ENCODE measurements around the gene PCDH15.
"Not testable (repeated sequence)": the region's sequence is repeated elsewhere in the genome, so short reads cannot be mapped to it uniquely, and the experiment has no call there.

The PCDH15 gene

DNA sequence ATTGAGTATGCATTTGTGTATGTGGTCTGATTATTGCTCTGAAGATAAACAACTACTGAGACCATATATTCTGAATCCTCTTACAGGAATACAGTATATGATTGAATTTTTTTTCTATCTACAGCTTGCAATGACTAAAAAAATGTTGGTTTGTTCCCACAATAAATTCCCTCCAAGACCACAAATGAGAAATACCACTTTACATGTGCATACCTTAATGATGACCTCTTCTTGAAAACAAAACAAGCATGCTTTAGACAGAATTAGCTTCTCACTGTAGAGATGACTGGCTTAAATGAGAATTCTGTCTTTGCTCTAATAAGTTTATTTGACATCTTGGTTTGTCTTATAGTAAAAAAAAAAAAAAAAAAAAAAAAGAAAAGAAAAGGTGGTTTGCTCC, 241.5 kb downstream of the PCDH15 start:
- no peak for DNase-seq (ENCODE audit: low read depth, low spot score)

DNA sequence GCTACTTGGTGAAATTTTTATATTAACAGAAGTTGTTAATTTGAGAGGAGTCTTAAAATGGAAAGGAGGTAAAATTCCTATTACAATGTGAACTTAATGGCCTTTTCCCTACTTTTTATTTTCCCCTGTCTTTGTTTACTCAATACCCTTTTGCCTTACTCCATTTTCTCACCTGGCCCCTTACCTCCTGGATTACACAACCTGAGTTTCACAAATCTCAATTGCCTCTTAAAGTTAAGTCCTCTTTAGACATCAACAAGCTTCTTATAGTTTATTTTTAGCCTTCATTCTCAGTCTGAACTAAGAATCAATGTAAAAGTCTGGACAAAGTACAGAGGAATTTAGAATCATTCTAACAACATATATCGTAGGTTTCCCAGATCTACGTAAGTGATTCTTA, 247.0 kb downstream of the PCDH15 start:
- no peak for DNase-seq (ENCODE audit: low read depth, low spot score)

DNA sequence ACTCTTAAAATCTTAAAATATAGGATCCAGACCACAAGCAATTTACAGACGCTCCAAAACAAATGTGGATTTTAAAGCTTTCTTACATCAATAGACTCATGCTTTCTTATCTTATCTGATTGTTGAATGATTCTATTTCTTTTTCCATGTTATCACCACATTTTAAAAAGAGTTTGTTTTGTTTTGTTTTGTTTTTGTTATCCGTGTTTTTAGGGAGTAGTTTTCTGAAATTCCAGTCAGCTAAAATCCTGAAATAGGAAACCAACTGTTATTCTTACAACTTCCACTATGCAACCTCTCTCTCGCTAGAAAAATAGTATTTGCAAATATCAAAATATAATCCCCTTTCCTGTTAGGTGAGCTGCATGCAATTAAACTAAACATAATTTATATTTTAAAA, 251.0 kb downstream of the PCDH15 start:
- no peak for DNase-seq (ENCODE audit: low read depth, low spot score)

DNA sequence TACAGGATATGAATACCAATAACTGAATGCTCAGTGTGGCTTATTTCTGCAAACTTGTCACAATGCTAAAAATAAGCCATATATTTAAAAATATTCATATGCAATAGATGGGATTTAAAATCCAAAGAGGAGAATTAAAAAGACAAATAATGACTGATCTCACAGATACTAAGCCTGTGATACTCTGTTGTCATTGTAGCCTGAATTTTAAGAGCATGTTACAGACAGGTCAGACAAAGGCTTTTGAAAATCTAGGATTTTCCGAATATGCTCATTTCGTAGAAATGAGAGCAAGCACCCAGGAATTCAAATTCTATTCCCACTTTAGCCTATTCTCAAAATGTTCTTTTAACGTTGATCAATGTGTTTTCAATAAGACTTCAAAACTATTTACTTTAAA, 269.7 kb downstream of the PCDH15 start:
- no peak for DNase-seq (ENCODE audit: low read depth, low spot score)

DNA sequence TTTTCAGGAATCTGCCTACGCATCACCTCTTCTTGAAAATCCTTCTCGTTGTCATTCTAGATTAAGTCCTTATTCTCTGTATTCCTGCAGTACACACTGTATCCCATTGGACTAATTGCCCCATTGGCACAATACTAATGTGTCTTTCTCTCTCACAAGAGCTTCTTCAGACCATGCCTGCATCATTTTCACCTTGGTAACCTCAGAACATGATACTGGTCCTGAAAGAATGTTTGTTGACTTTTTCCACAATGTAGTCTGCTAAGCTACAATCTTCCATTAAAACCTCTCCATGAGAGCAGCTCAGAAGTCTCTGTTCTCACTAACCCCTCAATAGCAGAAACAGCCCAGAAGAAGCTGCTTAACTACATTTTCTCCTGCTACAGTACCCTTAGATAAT, 270.7 kb downstream of the PCDH15 start:
- DNase-seq (ENCODE audit: low read depth, low spot score) = no peak

DNA sequence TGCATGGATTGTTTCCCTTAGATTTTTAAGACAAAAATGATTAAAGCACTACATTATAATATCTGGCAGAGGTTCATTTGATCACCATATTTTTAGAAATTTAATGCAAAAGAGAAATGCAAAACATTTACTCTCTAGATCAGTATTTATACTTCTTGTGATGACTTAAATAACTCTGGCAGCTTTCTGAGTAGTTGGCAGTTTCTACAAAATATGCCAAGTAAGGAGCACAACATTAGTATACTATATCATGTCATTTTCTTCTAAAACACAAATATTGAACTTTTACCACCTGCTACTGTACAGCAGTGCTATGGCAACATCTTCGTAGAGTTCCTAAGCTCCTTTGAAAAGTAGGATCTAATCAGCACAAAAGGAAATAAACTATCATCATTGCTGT, 275.2 kb downstream of the PCDH15 start:
- no peak for DNase-seq (ENCODE audit: low read depth, low spot score)

DNA sequence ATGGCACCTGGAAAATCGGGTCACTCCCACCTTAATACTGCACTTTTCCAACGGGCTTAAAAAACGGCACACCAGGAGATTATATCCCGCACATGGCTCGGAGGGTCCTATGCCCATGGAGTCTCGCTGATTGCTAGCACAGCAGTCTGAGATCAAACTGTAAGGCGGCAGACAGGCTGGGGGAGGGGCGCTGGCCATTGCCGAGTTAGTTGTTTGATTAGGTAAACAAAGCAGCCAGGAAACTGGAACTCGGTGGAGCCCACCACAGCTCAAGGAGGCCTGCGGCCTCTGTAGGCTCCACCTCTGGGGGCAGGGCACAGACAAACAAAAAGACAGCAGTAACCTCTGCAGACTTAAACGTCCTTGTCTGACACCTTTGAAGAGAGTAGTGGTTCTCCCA, 285.8 kb downstream of the PCDH15 start:
- not testable (repeated sequence) for DNase-seq (ENCODE audit: low read depth, low spot score)

DNA sequence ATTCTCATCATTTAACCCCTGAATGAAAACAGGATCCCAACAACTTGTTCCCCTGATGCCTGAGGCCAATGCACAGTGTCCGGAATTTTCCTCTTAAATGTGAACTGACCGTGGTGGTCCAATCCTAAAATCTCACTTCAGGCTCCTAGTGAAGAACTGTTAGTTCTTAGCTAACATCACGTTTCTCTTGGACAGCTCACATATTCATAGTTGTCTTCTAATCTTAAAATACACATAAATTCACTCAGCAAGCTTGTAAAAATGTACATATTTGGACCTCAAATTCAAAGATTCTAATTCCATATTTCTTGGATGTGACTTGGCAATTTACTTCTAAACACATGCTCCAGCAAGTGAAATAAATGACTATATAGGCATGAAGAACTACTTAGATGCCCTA, 297.2 kb downstream of the PCDH15 start:
- DNase-seq (ENCODE audit: low read depth, low spot score) = no peak

DNA sequence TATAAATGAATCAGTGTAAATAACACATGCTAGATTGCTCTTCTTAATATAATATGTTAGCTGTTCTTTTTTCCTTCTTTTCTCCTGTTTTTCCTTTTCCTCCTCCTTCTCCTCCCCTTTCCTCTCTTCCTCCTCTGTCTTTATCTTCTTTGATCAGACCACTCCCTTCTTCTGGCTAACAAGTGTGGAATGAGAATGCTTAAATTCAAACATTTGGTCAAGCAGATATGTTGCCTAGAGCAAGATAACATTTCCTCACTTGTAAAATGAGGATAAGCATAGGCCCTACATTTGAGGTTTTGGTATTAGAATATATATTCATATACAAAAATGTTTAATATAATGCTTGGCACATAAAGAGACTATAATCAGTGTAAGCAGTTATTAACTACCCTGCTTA, 299.1 kb downstream of the PCDH15 start:
- no peak for DNase-seq (ENCODE audit: low read depth, low spot score)

DNA sequence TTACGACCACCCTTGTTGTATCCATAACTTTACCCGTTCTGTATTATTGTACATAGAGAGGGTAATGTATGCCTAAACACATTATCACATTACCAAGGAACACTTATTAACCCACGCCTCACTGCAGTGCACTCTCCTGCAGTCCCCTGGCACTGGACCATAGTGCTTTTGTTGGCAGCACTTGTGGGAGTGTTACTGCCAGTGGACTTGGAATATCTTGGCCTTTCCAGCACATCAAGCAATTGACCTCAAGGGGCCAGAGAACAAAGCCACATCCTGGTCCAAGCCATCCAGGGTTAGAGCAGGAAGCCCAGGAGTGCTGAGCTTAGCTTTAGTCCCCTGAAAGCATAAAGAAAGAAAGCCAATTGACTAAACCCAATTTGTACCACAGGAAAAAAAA, 304.2 kb downstream of the PCDH15 start:
- DNase-seq (ENCODE audit: low read depth, low spot score) = no peak

DNA sequence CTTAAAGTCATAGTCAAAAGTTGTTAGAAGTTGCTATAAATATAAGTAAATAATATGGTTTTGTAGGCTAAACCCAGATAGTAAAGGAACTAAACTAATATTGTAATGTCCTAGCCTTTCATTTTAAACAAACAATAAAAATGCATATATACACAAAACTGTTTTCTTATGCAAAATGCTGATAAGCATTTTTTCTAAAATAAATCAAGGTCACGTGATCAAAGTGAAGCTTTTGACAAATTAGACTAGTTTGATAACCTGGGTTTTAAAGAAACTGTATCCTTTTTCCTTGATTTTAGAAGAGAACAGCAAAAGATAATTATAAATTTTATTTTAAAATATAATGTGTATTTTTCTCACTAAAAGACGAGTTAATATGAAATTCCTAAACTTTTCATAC, 313.3 kb downstream of the PCDH15 start:
- no peak for DNase-seq (ENCODE audit: low read depth, low spot score)

DNA sequence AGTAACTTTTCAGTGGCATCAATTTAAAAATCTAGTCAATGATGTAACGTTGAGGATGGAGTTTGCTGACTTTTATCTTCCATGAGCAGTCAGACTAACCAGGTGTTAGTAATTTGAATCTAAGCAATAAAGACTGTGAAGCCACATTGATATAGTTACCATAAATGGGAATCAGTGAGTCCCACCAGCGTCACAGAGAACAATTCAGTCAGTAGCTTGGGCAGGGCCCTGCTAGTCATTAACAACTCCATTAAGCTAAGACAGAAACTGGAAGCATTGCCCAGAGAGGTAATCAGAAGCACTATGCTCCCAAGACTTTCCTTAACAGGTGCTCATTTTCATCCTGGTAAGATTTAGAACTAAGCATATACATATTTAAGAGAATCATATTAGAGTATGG, 315.1 kb downstream of the PCDH15 start:
- no peak for DNase-seq (ENCODE audit: low read depth, low spot score)

DNA sequence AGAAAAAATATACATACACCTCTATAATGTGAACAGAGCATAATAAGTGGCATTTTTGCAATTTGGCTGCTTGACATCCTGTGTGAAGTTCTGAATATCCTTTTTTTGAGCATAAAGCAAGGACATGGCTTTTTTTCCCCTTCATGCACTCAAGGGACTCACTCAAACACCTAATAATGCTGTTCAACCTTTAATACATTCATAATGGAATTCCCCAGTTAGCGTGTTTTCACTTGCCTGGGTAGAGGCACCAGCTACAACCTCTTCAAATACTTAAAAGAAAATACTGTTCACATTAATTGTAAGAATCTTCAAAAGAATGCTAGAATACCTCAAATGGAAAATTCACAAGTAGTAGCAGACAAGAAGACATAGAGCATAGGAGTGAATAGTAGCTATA, 316.8 kb downstream of the PCDH15 start:
- no peak for DNase-seq (ENCODE audit: low read depth, low spot score)

DNA sequence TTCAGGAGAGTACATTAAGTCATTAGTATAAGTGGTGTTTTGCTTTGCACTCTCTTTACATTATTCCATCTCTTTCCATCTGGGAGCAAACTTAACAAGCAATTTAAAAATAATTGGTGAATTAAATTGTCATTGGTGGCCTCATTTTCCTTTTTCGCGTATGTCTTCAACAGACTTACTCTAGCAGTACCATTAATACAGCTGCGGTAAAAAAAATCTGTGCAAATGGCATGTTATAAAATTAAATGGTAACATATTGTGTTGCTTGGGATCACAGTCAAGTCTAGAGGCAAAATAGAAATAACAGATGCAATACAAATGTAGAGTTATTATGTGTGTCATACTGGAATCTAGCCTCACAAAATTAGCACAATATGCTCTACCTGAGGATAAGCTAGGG, 322.4 kb downstream of the PCDH15 start:
- no peak for DNase-seq (ENCODE audit: low read depth, low spot score)

DNA sequence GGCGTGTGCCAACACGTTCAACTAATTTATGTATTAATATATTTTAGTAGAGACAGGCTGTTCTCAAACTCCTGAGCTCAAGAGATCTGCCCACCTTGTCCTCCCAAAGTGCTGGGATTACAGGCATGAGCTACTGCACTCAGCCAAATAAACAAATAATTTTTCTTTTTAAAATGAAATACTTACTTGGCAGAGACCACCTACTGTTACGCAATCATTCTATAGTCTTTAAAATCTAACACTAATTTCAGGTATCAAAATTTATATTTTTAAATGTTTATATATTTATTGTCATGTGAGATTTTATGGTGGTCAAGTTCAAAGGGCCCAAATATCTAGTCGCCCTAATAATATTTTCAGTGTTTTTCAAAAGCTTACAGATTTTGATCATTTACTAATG, 323.3 kb downstream of the PCDH15 start:
- DNase-seq (ENCODE audit: low read depth, low spot score) = no peak

DNA sequence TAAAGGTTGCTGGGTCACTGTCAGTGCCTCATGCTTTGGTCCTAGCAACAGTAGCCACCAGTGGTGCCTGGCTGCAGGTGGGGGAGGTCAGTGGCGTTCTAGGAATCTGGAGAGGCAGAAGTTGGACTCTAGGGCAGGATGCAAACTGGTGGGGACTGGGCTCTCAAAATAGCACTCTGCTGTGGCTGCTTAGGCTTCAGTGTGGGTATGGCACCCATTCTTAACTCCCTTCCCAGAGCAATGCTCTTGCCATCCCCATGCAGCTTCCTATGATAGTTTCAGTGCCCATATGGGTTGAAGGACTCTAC, 330.8 kb downstream of the PCDH15 start:
- no peak for DNase-seq (ENCODE audit: low read depth, low spot score)

DNA sequence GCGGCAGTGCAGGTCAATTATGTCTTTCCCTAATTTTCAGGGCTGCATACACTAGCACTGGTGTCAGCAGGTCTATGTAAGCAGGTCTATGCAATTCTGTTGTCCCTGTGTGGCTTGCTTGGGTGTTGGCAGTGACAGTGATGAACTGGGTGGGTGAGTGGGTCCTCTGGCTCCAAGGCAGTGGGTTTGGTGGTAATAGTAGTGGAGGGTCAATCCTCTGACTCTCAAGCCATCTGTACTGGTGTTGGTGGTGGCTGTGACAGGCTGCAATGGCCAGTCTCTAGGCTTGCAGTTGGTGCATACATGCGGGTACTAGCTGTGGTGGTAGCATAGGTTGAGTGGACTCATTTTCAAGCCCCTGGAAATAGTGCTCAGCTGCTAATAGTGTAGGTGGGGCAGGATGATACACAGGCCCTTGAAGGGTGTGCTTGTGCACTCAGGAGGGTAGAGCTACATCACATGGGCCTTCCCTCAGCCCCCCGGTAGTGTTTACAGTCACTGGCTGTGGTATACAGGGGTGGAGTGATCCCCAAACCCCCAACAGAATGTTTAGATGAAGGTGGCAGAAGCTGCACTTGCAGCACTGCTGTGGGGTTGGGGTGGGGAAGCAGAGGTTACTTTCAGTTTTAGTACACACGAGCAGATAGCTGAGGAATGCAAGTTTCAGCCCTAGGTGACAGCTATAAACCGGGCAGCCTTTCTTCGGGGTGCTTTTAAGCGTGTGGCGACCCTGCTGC, 331.3 kb downstream of the PCDH15 start:
- no peak for DNase-seq (ENCODE audit: low read depth, low spot score)

DNA sequence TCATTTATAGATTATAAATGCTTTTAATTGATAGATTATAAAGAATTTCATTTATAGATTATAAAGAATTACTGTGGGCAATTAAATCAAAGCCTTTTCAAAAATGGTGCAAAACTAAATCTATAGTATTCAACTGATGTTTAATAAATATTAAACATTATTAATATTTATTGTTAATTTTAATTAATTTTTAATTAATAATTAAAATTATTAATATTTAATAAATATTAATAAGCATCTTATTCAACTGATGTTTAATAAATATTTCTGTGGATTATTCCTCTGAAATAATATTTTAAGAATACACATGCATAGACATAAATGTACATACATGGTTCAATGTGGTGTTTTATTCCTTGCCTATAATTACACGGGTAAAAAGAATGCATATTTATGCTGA, 346.8 kb downstream of the PCDH15 start:
- DNase-seq (ENCODE audit: low read depth, low spot score) = no peak

DNA sequence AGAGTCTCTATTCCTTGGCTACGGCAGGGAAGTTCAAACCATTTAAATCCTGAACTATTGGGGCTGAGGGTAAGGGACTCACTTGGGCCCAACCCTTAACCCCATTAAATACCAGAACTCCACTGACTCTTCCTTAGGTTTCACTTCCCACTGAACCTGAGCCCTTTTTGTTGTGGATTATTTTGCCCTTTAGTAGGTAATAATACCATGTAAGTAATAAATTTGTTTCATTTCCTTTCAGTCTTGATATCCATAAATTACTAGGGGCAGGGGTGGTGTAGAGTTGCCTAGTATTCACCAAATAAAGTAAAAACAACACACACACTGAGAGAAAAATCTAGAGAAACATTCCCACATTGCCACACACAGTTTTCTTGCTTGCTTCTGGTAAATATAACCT, 352.0 kb downstream of the PCDH15 start:
- DNase-seq (ENCODE audit: low read depth, low spot score) = no peak

DNA sequence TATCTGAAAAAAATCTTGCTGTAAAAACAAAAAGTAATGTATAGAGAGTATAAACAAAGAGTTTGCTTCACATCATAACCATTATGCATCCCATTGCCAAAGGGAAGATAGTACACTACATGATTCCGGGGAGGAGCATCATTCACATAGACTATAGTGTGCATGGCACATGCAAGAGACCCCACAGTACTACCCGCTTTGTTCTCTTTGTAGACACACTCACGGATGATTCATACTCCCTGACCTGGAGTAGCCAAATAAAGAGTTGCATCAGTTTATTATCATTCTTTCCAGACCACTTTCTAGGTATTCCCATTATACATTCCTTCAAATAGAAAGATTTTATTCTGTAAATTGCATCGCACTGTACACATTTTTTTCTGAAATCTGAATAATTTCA, 356.9 kb downstream of the PCDH15 start:
- no peak for DNase-seq (ENCODE audit: low read depth, low spot score)

DNA sequence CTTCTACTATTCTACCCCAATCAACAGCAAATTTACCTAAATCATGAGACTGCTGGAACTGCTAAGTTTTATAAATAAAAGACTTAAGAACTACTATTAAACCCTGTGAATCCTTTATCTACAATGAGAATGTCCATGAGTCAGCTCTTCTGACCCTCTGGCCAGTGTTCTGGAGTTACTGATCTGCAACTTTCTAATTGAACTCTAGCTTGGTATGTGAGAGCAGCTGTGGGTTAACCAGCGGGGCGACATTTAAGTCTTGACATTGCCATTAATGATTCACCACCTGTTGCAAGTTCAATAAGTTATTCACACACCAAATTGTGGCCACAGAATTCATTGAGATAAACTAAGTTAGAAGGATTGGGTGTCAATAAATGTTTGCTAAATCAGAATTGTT, 359.8 kb downstream of the PCDH15 start:
- DNase-seq (ENCODE audit: low read depth, low spot score) = no peak

DNA sequence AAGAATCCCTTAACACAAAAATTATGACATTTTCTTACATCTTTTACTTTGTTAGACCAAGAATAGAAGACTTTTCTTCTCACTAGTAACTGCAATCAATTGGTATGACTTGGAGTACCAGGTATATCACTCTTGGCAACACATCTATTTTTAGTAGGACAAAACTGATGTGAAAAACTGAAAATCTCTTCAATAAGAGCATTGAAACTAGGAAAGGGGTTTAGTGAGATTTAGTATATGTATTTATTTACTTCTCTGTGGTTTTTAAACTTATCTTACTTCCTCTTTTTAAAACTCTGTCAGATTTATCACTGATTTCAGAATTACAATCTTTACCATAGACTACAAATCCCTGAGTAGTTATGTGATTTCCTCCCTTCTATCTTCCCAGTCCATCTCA, 366.2 kb downstream of the PCDH15 start:
- no peak for DNase-seq (ENCODE audit: low read depth, low spot score)

DNA sequence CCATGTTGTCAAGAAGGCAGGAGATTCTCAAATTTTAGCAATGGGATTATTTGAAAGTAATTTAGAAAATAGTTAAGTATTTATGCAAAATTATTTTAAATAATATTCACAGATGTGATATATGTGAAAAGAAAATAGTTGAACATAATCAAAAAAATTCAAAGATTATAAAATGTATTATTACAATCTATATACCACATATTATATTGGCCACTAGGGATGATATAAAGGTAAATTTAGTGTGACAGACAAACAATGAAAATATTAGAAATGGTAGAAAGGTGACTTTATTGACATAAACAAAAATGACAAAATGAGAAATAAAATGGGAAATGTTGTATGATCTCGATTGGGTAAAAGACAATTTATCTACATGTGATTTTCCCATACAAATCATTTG, 385.5 kb downstream of the PCDH15 start:
- DNase-seq (ENCODE audit: low read depth, low spot score) = no peak

DNA sequence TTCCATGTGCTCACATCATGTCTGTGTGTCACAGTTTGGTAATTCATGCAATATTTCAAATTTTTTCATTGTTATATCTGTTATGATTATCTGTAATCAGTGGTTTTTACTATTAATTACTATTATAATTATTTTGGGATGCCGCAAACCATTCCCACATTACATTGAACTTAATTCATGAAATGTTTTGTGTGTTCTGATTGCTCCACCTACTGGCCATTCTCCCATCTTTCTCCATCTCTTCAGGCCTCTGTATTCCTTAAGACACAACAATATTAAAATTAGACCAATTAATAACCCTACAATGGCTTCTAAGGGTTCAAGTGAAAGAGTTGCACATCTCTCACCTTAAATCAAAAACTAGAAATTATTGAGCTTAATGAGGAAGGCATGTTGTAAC, 398.5 kb downstream of the PCDH15 start:
- DNase-seq (ENCODE audit: low read depth, low spot score) = no peak

DNA sequence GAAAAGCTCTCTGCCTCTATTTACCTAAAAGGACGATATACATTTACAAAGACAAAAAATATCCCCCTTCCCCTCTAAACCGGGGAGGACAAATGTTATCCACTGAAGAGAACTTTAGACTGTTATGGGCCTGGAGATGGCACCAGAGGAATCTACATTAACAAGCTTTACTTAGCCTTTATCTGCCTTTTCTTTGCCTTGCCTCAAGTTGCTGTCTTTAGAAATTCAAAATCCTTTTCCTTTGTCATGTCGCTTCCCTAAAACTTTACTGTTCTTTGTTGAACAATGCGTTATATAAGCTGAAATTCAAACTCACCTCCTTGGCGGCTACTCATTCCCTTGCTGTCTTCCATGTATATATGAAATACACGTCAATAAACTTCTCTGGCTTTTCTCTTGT, 405.0 kb downstream of the PCDH15 start:
- no peak for DNase-seq (ENCODE audit: low read depth, low spot score)
